Suppressor macrophage treated with lipopolysaccharide for 4 hours (primary cell): ENCODE measurements around the gene EMB.
"Not testable (repeated sequence)": the region's sequence is repeated elsewhere in the genome, so short reads cannot be mapped to it uniquely, and the experiment has no call there.

Source experiments
- DNase-seq: peaks from one replicate; pipeline ENCODE4 v3.0.0-alpha.2; 2020

The EMB gene

GRCh38 chr5:50420343-50420935 lies 20.6 kb downstream of the EMB start:
- DNase-seq, result no peak

- not testable (repeated sequence) for DNase-seq
Measured at GRCh38 chr5:50419656-50420055, 21.4 kb downstream of the EMB start.

- DNase-seq, result not testable (repeated sequence)
Measured at GRCh38 chr5:50416637-50417036, 24.5 kb downstream of the EMB start.

GRCh38 chr5:50415912-50416311 lies 25.2 kb downstream of the EMB start:
- no peak for DNase-seq

GRCh38 chr5:50410932-50411331 lies 30.2 kb downstream of the EMB start:
- not testable (repeated sequence) for DNase-seq

GRCh38 chr5:50406877-50407276 lies 34.2 kb downstream of the EMB start:
- DNase-seq, result no peak

GRCh38 chr5:50401336-50401735 lies 39.8 kb downstream of the EMB start:
- DNase-seq, result no peak

- DNase-seq, result not testable (repeated sequence)
Measured at GRCh38 chr5:50393925-50394609, 47.0 kb downstream of the EMB start.

GRCh38 chr5:50392289-50392688 lies 48.8 kb downstream of the EMB start:
- not testable (repeated sequence) for DNase-seq

GRCh38 chr5:50384381-50384780 lies 56.7 kb downstream of the EMB start:
- not testable (repeated sequence) for DNase-seq

GRCh38 chr5:50376696-50377095 lies 64.4 kb downstream of the EMB start:
- DNase-seq, result not testable (repeated sequence)

- not testable (repeated sequence) for DNase-seq
Measured at GRCh38 chr5:50369287-50370033, 71.6 kb downstream of the EMB start.

- peak; percentile 37 for DNase-seq
Measured at GRCh38 chr5:50365426-50366251, 75.4 kb downstream of the EMB start.

GRCh38 chr5:50364535-50365309 lies 76.4 kb downstream of the EMB start:
- DNase-seq, result not testable (repeated sequence)

GRCh38 chr5:50359187-50359586 lies 81.9 kb downstream of the EMB start:
- no peak for DNase-seq

GRCh38 chr5:50352382-50352781 lies 88.7 kb downstream of the EMB start:
- DNase-seq, result no peak
